ENCODE data around the gene RNF150.

The RNF150 gene

GRCh38 chr4:141130947-141131605 is 2.2 kb downstream of the RNF150 start:
- DNase-seq = no peak

GRCh38 chr4:141127884-141128283 is 5.4 kb downstream of the RNF150 start:
- DNase-seq = no peak

- no peak for DNase-seq
Measured at GRCh38 chr4:141126769-141127168, 6.5 kb downstream of the RNF150 start.

- DNase-seq = no peak
Measured at GRCh38 chr4:141124224-141124623, 9.0 kb downstream of the RNF150 start.

GRCh38 chr4:141121768-141122454 is 11.4 kb downstream of the RNF150 start:
- DNase-seq = no peak

- no peak for DNase-seq
Measured at GRCh38 chr4:141121101-141121500, 12.2 kb downstream of the RNF150 start.

- DNase-seq = no peak
Measured at GRCh38 chr4:141120036-141120593, 13.2 kb downstream of the RNF150 start.

- DNase-seq = no peak
Measured at GRCh38 chr4:141119071-141119470, 14.2 kb downstream of the RNF150 start.

GRCh38 chr4:141118381-141118780 is 14.9 kb downstream of the RNF150 start:
- DNase-seq = no peak

- DNase-seq = no peak
Measured at GRCh38 chr4:141117935-141118334, 15.3 kb downstream of the RNF150 start.

- DNase-seq = no peak
Measured at GRCh38 chr4:141109983-141110382, 23.3 kb downstream of the RNF150 start.

GRCh38 chr4:141107927-141108326 is 25.3 kb downstream of the RNF150 start:
- no peak for DNase-seq

GRCh38 chr4:141102367-141102766 is 30.9 kb downstream of the RNF150 start:
- no peak for DNase-seq

- no peak for DNase-seq
Measured at GRCh38 chr4:141101511-141101910, 31.8 kb downstream of the RNF150 start.

GRCh38 chr4:141099326-141099725 is 33.9 kb downstream of the RNF150 start:
- DNase-seq = no peak

- DNase-seq = no peak
Measured at GRCh38 chr4:141098163-141098562, 35.1 kb downstream of the RNF150 start.

GRCh38 chr4:141090473-141090872 is 42.8 kb downstream of the RNF150 start:
- no peak for DNase-seq

GRCh38 chr4:141081921-141082395 is 51.3 kb downstream of the RNF150 start:
- no peak for DNase-seq

GRCh38 chr4:141080668-141081067 is 52.6 kb downstream of the RNF150 start:
- no peak for DNase-seq

- no peak for DNase-seq
Measured at GRCh38 chr4:141079393-141079930, 53.8 kb downstream of the RNF150 start.

GRCh38 chr4:141078871-141079270 is 54.4 kb downstream of the RNF150 start:
- no peak for DNase-seq

GRCh38 chr4:141077611-141078225 is 55.6 kb downstream of the RNF150 start:
- no peak for DNase-seq

GRCh38 chr4:141075553-141075952 is 57.7 kb downstream of the RNF150 start:
- no peak for DNase-seq
